Endodermal cell (in vitro differentiated cells): ENCODE measurements around the gene KAZN. TPM values are rescaled to one million over a fixed set of nuclear protein-coding genes. Genes with fewer than 3 reads are reported as not detected.

Source experiments
- DNase-seq: peaks from one replicate; pipeline ENCODE4 v3.0.0-alpha.2; 2017
- H3K27ac ChIP-seq: 2 replicates; pipeline ENCODE4 v1.5.1; 2013; ENCODE audit warnings: mild to moderate bottlenecking, low read depth, low read length, moderate library complexity
- H3K27me3 ChIP-seq: 2 replicates; pipeline ENCODE4 v1.6.1; 2013; ENCODE audit warnings: mild to moderate bottlenecking, low read length, moderate library complexity; ENCODE audit not compliant: insufficient read depth, control insufficient read depth, poor library complexity, severe bottlenecking
- H3K36me3 ChIP-seq: 2 replicates; pipeline ENCODE4 v1.7.0; 2013; ENCODE audit warnings: mild to moderate bottlenecking, low read length, moderate library complexity; ENCODE audit not compliant: control insufficient read depth, insufficient read depth
- H3K4me1 ChIP-seq: one replicate; pipeline ENCODE4 v1.7.0; 2013; ENCODE audit warnings: low read length; ENCODE audit not compliant: control insufficient read depth, insufficient read depth
- H3K4me3 ChIP-seq: 2 replicates; pipeline ENCODE4 v1.5.1; 2013; ENCODE audit warnings: mild to moderate bottlenecking, low read length, moderate library complexity
- H3K9ac ChIP-seq: 2 replicates; pipeline ENCODE4 v1.6.1; 2013; ENCODE audit warnings: mild to moderate bottlenecking, low read length, moderate library complexity; ENCODE audit not compliant: poor library complexity, severe bottlenecking; ENCODE audit errors: extremely low read depth
- H3K9me3 ChIP-seq: 2 replicates; pipeline ENCODE4 v1.6.1; 2013; ENCODE audit warnings: mild to moderate bottlenecking, low read length, moderate library complexity; ENCODE audit not compliant: control insufficient read depth
- H3K27ac Mint-ChIP-seq: 2 replicates; pipeline ENCODE4 v1.8.0; 2020; ENCODE audit warnings: mixed read lengths
- H3K27me3 Mint-ChIP-seq: 2 replicates; pipeline ENCODE4 v1.8.0; 2021; ENCODE audit warnings: mild to moderate bottlenecking, mixed read lengths; ENCODE audit not compliant: insufficient read depth
- H3K36me3 Mint-ChIP-seq: 2 replicates; pipeline ENCODE4 v1.8.0; 2020; ENCODE audit warnings: low read depth, mixed read lengths
- H3K4me1 Mint-ChIP-seq: 2 replicates; pipeline ENCODE4 v1.8.0; 2020; ENCODE audit warnings: mixed read lengths
- H3K4me3 Mint-ChIP-seq: 2 replicates; pipeline ENCODE4 v1.8.0; 2020; ENCODE audit warnings: mild to moderate bottlenecking, moderate library complexity, mixed read lengths
- H3K9me3 Mint-ChIP-seq: 2 replicates; pipeline ENCODE4 v1.8.0; 2020; ENCODE audit warnings: mild to moderate bottlenecking, mixed read lengths
- WGBS, 2 experiments: methylation state at CpG; one replicate each; pipeline versions ENCODE4 v1.1.5 to v1.1.7; 2013; ENCODE audit warnings: missing lambda C conversion rate in 2 of 2, mixed read lengths in 1 of 2; ENCODE audit not compliant: insufficient coverage in 1 of 2, insufficient read length in 1 of 2; 5-methylcytosine and 5-hydroxymethylcytosine counted together
- total RNA-seq, 2 donors: library from RNA; stranded (reverse); fragmentation: NEBNext Ultra II Directional in 1 of 2; extraction: Animal tissue kit (Norgen Biotek cat#: 25700) in 1 of 2; gene quantifications; 2 replicates in 1 of 2; 3 replicates in 1 of 2; pipeline ENCODE4 v1.2.1, GENCODE V29; 2021
- TF ChIP-seq, protein P1 (sequence below): fragments of 200-600 bp; sonication (generic); conservative IDR thresholded peaks from 2 replicates; pipeline ENCODE4 v1.5.0; 2021; ENCODE audit warnings: antibody characterized with exemption, mild to moderate bottlenecking

The KAZN gene
- total RNA-seq, 2 donors from 2014 or later: 12.4 to 13.9 TPM

- 89 to 91% methylated on average over 7 to 19 of the region's 19 CpGs for WGBS, 2 experiments
- H3K9me3 Mint-ChIP-seq: peaks cover 5% of the 10 kb centered on the region
- DNase-seq: no peak
- no peaks in the 10 kb centered on the region for H3K27me3 Mint-ChIP-seq
- H3K4me1 ChIP-seq: no peaks in the 10 kb centered on the region
- H3K9ac ChIP-seq: no peak overlapping the region
- H3K4me3 Mint-ChIP-seq: no peak overlapping the region
- no peaks in the 10 kb centered on the region for H3K27me3 ChIP-seq
- H3K27ac ChIP-seq: no peak overlapping the region
- peaks cover 5% of the 10 kb centered on the region for H3K36me3 ChIP-seq
- TF ChIP-seq, protein P1, sequence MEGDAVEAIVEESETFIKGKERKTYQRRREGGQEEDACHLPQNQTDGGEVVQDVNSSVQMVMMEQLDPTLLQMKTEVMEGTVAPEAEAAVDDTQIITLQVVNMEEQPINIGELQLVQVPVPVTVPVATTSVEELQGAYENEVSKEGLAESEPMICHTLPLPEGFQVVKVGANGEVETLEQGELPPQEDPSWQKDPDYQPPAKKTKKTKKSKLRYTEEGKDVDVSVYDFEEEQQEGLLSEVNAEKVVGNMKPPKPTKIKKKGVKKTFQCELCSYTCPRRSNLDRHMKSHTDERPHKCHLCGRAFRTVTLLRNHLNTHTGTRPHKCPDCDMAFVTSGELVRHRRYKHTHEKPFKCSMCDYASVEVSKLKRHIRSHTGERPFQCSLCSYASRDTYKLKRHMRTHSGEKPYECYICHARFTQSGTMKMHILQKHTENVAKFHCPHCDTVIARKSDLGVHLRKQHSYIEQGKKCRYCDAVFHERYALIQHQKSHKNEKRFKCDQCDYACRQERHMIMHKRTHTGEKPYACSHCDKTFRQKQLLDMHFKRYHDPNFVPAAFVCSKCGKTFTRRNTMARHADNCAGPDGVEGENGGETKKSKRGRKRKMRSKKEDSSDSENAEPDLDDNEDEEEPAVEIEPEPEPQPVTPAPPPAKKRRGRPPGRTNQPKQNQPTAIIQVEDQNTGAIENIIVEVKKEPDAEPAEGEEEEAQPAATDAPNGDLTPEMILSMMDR: no peak
- H3K4me1 Mint-ChIP-seq: no peaks in the 10 kb centered on the region
- H3K36me3 Mint-ChIP-seq: peaks cover 21% of the 10 kb centered on the region
- peak overlapping the region; percentile 2 for H3K27ac Mint-ChIP-seq
- peaks cover 4% of the 10 kb centered on the region for H3K9me3 ChIP-seq
- no peak overlapping the region for H3K4me3 ChIP-seq
Measured at GRCh38 chr1:14958249-14959058, 360.0 kb downstream of the KAZN start.

DNA sequence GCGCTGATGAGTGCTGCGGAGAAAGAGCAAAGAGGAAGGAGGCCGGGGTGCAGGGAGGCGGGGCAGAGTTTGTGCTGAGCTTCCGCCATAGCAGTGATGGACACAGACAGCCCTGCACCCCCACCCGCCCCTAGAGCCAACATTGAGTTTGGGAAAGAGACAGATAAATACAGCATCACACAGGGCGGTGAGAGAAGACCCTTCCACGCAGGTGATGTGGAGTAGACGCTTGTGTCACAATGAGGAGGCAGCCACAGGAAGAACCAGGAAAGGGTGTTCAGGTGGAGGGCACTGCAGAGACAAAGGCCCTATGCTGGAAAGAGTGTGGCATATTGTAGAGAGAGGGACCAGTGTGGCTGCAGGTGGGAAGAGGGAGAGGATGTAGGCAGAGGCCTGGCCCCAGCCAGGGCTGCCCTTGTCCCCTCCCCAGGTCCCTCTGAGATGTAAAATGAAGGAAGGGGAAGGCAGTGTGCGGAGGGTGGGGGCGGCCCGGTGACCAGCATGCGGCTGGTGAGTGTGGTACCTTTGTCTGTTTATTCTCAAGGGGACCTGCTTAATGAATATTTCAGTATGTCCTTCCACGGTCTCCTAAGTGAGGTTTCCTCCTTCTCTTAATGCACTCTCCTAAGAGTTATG, 360.7 kb downstream of the KAZN start:
- Mint-ChIP-seq H3K4me1 (no peaks in the 10 kb centered on the region), H3K4me3 (no peak overlapping the region), H3K27ac (peak overlapping the region; percentile 2), H3K27me3 (no peaks in the 10 kb centered on the region), H3K36me3 (peaks cover 25% of the 10 kb centered on the region), H3K9me3 (peaks cover 2% of the 10 kb centered on the region)
- WGBS, 2 experiments: 91 to 96% methylated on average over 7 to 14 of the region's 14 CpGs
- no peaks in the 10 kb centered on the region for H3K9me3 ChIP-seq
- H3K27me3 ChIP-seq: no peaks in the 10 kb centered on the region
- peaks cover 5% of the 10 kb centered on the region for H3K36me3 ChIP-seq
- DNase-seq: no peak
- TF ChIP-seq, protein P1: no peak
- H3K9ac ChIP-seq: no peak overlapping the region
- no peak overlapping the region for H3K27ac ChIP-seq
- H3K4me1 ChIP-seq: no peaks in the 10 kb centered on the region
- no peak overlapping the region for H3K4me3 ChIP-seq

GRCh38 chr1:14961661-14962267, 363.3 kb downstream of the KAZN start:
- TF ChIP-seq, protein P1: no peak

More at GRCh38 chr1:14961661-14962267, 363.3 kb downstream of the KAZN start:
- H3K9me3 ChIP-seq: no peaks in the 10 kb centered on the region
- WGBS, 2 experiments: 89 to 100% methylated on average over 1 to 3 of the region's 3 CpGs
- no peak for DNase-seq
- H3K4me3 ChIP-seq: no peak overlapping the region
- no peak overlapping the region for H3K27ac Mint-ChIP-seq
- no peak overlapping the region for H3K9ac ChIP-seq
- H3K27me3 Mint-ChIP-seq: no peaks in the 10 kb centered on the region
- H3K36me3 ChIP-seq: peaks cover 5% of the 10 kb centered on the region
- no peak overlapping the region for H3K27ac ChIP-seq
- no peaks in the 10 kb centered on the region for H3K27me3 ChIP-seq
- no peaks in the 10 kb centered on the region for H3K4me1 Mint-ChIP-seq
- peaks cover 26% of the 10 kb centered on the region for H3K36me3 Mint-ChIP-seq
- no peaks in the 10 kb centered on the region for H3K9me3 Mint-ChIP-seq
- no peaks in the 10 kb centered on the region for H3K4me1 ChIP-seq
- H3K4me3 Mint-ChIP-seq: no peak overlapping the region
